Right hindlimb (tissue), 1 donor: ENCODE results near the gene STAM2.

Experiments
- DNase-seq: peaks from one replicate; pipeline ENCODE4 v3.0.0-alpha.2; 2018

The STAM2 gene

DNA sequence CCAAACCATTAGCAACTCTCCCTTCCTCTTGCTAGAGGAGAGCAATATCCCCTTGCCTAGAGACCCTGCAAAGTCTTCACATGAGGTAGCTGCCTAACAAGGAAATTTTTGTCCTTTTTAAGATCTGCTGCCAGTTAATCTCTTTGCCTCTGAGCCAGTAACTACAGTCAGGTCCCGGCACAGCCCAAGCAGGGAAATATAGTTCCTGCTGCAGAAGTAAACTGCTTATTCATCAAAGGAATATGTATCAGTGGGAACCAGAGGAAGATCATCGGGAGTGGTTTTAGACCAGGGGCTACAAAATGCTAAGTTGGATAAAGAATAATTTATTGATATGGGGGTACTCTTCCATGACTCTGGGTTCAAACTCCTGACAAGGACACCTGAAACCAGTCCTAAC, 107.3 kb downstream of the STAM2 start:
- no peak for DNase-seq

DNA sequence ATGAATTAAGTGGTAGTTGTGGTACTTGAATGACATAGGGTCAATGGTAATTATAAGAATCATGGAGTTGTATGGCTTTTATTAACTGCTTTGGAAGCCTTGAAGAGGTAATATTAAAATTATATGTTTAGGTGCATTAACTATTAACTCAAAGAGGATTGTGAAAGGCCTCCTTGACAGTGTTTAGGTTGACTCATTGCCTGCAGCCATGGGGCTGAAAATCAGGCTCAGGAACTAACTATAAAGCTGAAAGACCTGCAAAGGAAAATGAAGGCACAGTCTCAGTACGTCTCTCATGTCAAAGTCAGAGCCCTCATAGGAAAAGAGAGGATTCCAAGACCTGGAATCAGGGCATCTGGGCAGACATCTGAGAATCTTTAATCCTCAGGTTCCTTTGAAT, 107.7 kb downstream of the STAM2 start:
- DNase-seq: no peak
